GM19463 (cell line): ENCODE results near the gene FOS.
A peak's percentile ranks its signal among the peaks of the same experiment; 100 is the strongest.
"Not testable (repeated sequence)": the region's sequence is repeated elsewhere in the genome, so short reads cannot be mapped to it uniquely, and the experiment has no call there.

Experiments
- ATAC-seq: cut with Tn5 transposase; IDR thresholded peaks from one replicate; pipeline ENCODE4 v1.9.1; 2021; ENCODE audit warnings: mild to moderate bottlenecking, moderate library complexity; ENCODE audit not compliant: unreplicated experiment

FOS gene

DNA sequence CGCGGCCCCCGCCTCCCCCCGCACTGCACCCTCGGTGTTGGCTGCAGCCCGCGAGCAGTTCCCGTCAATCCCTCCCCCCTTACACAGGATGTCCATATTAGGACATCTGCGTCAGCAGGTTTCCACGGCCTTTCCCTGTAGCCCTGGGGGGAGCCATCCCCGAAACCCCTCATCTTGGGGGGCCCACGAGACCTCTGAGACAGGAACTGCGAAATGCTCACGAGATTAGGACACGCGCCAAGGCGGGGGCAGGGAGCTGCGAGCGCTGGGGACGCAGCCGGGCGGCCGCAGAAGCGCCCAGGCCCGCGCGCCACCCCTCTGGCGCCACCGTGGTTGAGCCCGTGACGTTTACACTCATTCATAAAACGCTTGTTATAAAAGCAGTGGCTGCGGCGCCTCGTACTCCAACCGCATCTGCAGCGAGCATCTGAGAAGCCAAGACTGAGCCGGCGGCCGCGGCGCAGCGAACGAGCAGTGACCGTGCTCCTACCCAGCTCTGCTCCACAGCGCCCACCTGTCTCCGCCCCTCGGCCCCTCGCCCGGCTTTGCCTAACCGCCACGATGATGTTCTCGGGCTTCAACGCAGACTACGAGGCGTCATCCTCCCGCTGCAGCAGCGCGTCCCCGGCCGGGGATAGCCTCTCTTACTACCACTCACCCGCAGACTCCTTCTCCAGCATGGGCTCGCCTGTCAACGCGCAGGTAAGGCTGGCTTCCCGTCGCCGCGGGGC, at the start of gene FOS:
Gene FOS (plus strand): TSS at position 407 of the 731 bp plus-strand sequence. CDS start 155 bp downstream, at position 562.
- ATAC-seq: peak; percentile 79

DNA sequence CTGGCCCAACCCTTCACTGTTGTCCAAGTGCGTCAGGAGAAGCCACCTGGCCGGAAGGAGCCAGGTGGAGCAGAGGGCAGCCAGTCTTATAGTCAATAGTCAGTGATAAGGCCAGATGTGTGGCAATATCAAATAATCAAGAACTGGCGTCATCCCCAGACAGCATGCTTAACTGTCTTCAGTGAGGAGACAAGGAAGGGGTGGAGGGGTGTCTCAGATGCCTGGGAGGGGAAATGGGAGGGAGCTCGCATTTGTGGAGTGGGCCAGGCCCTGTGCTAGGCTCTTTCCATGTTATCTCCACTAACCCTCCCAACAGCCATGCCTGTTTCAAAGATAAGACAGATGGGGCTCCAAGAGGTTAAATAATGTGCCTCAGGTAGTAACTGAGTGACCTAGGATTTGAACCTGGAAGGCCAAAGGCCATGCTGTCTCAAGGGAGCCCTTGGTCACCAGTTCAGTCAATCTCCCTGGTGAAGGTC, 48.9 kb upstream of the FOS start:
- no peak for ATAC-seq

DNA sequence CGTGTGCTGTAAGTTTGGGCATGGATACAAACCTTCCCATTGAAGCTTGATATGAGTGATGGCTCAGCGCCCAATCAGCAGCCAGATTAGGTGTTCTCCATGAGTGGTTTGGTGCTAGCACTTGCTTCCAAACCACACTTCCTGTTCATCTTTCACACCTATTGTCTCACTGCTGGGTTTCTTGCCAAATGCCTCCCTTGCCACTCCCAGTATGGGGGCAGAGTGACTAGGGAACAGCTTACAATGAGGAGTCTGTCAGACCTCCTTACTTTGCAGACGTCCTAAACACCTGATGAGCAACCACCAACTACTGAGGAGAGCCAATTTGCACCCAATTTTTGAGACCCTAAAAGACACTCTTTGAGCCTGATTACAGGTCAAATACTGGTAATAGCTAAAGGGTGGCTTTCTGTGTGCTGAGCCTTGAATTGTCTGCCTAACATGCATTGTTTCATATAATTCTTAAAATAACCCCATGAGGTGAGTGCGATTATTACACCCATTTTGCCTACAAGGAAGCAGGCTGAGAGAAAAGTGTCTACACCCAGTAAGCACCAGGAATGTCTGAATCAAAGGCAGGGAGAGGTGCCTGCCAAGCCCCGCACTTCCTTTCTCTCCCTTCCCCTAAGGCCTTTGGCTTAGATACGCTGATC, 48.4 kb upstream of the FOS start:
- ATAC-seq: peak; percentile 62

DNA sequence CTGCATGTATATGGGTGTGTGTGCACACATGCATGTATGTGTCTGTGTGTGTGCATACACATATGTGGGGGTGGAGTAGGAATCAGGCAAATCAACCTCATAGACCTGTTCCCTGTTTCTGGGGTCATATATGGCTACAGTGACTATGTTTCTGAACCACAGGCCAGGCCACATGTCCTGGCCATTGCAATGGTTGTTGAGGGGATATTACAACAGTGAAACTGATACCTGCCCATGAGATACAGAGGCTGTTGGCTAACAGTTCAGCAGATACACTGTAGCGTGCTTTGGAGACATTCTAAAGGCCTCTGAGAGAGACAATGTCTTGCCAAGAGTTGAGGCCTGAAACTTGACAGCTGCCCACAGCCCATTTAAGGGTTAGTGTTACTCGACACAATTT, 47.3 kb upstream of the FOS start:
- ATAC-seq: no peak

DNA sequence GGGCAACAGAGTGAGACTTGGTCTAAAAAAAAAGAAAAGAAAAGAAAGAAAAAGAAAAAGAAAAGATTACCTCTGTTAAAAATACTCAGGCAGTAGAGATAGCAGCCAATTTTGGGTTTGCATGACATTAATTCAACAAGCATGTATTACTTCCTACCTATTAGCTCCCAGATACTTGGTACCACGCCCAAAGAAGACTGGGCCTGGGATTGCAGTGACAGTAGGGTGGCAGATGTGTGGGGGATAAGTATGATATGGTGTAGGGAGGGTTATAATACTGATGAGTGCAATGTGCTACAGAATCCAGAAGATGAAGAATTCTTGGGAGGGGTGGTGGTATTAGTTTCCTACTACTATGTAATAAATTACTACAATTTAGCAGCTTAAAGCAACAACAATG, 46.4 kb upstream of the FOS start:
- ATAC-seq: no peak

DNA sequence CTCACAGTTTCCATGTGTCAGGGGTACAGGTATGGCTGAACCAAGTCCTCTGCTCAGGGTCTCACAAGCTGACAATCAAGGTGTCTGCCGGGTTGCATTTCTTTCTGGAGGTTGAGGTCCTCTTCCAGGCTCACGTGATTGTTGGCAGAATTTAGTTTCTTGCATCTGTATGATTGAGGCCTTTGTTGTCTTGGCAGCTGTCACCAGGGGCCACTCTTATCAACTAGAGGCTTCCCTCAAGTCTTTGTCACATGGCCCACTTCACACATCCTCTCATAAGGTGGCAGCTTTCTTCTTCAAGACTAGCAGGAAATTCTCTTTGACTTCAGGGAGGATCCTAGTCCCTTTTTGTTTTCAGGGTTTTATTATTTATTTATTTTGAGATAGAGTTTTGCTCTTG, 46.0 kb upstream of the FOS start:
- ATAC-seq: no peak

DNA sequence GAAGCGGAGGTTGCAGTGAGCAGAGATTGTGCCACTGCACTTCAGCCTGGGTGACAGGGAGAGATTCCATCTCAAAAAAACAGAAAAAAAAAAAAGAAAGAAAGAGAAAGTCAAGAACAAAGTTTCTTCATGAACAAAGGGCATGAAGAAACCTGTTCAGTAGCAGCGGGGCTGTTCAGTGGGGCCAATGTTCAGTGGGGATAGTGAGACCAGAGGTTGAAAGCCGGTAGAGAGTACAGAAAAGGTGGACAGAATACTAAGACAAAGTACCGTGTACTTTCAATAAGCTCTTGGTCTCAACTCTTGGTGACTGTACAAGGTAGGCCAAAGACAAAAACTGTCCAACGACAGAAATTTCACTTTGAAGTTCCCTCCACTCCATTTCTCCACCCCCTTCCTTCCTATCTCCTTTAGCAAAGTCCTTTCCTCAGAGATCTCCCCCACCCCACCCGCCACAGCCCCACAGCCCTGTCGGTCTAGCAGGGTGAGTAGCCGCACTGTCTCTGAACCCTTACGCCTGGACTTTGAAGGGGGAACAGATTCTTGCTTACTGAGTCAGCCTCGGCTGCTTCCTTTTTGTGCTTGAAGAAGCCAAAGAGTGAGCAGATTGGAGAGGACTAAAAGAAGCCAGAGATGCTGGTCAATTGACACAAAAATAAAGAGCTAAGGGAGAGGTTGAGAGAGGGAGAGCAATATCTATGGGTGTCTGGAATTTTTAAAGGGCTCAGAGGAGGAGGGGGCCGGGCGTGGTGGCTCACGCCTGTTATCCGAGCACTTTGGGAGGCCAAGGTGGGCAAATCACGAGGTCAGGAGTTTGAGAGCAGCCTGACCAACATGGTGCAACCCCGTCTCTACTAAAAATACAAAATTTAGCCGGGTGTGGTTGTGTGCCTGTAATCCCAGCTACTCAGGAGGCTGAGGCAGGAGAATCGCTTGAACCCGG, 44.2 kb upstream of the FOS start:
- ATAC-seq: no peak

DNA sequence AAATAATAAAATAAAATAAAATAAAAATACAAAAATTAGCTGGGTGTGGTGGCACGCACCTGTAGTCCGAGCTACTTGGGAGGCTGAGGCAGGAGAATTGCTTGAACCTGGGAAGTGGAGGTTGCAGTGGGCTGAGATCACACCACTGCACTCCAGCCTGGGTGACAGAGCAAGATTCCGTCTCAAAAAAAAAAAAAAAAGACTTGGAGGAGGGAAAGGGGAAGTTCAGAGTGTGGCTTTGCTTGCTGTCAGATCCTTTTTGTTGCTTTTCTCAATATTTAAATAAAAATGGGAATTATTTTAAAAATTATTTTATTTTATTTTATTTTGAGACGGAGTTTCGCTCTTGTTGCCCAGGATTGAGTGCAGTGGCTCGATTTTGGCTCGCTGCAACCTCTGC, 43.4 kb upstream of the FOS start:
- not testable (repeated sequence) for ATAC-seq

DNA sequence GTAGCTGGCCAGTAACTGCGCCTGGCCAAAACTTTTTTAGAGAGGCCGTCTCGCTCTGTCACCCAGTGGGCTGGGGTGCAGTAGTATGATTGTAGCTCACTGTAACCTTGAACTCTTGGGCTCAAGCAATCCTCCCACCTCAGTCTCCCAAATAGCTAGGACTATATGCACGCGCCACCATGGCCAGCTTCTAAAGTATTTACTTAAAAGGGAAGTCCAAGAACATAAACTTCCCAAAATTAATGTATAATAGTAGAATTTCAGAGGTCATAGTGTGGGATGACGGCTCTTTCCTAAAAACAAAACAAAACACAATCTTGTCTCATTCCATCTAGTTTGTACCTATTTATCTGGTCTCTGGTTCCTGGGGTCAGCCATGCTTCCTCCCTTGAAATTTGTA, 42.2 kb upstream of the FOS start:
- ATAC-seq: no peak

DNA sequence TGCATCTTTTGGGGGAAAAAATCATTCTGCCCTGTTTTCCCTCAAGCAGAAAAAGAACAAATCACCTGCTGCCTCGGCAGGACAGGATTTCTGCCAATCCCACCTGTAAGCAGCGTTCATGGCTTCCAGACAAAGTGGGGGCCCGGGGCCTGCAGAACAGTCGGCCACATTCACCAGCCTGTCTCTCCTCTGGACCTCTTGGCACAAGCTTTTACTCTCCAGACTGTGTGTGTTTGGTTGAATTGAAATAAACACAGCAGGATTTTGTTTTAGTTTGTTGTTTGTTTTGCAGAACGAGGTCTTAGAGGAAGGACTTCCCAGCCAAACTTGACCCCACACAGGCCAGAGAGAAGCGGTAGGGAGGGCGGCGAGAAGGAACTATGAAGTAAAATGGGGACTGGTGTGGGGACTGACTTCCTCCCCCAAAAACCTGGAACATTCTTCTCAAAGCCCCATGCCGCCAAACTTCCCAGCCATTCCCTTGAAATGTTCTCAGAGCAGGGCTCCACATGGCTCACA, 41.7 kb upstream of the FOS start:
- ATAC-seq: no peak

DNA sequence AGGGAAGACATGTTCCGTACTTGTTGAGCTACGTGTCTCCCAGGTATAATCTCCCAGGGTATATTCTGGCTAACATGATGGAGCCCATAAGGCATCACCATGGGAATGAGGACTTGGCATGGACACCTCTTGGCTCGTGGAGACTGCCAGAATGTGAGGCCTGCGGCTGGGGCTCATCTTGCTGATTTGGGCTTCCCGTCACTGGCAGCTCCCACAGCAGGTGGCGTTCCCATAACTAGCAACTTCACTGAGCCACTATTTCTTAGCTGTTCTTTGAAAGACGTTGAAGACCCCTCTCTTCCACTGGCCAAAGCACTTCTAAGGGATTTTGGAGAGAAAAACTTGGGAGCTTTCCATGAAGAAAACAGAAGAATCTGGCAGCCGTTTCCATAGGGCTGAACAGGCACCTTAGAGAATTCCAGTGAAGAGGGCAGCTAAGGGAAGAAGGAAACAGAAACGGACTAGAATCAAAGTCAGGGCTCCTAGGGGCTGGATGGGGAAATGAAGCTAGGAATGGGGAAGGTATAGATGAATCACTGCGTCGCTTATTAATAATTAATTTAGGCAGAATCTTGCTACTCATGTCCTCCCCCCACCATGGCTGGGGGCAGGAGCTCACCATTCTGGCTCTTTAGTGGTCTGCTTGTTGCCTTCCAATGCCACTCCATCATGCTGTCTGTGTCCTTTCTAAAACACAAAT, 39.7 kb upstream of the FOS start:
- ATAC-seq: no peak

DNA sequence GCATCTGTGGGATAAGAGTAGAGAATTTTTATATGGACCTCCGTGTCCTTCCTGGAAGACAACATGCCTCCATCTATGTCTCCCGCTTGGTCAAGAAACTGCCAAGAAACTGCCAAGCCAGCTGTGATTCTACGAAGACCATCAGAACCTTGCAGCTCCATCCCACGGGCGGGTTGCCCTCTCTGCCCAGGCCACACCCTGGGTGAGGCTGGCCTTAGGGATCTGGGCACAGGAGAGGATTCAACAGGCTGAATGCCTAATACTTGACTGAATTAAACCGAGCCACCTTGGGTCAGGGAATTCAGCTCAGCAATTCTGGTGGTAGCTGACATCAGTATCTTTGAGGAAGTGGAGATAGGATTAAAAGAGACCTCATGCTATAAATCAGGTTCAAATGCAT, 37.8 kb upstream of the FOS start:
- no peak for ATAC-seq

DNA sequence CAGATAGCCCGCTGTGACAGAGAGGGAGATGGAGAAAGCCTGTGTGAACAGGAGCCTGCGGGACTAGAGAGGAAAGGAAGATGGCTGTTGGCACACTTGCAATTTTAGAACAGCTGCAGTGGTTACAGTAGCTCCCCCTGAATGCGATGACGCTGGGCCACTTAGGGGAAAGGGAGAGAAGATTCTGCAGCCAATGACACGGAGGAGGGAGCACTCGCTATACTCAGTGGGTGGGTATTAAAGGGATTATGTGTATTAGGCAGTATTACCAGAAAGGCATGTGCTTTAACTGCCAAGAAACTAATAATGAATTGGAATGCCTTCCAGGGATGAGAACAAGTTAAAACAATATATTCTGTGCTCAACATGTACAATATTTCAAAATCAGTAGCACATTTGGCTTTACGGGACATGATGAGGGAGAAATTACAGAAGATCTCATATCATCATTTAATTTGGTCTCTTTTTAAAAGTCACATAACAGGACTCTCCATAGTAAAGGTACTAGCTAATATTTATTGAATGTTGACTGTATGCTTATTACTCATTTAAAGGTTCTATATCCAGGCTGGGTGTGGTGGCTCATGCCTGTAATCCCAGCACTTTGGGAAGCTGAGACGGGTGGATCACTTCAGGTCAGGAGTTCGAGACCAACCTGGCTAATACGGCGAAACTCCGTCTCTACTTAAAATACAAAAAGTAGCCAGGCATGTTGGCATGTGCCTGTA, 35.9 kb upstream of the FOS start:
- no peak for ATAC-seq

DNA sequence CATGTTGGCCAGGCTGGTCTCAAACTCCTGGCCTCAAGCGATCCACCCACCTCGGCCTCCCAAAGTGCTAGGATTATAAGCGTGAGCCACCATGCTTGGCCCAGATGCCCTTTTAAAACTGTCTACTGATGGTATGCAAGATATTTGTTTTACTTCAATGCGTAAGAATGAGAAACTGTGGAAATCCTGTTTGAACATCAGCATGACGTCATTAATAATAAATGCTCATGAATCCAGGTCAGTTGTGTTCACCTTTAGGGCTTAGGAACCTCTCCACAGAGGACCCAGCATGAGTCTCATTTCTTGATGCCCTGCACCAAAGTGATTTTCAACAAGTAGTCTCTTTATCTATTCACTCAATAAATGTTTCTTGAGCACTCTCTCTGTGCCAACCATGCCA, 34.5 kb upstream of the FOS start:
- ATAC-seq: no peak

DNA sequence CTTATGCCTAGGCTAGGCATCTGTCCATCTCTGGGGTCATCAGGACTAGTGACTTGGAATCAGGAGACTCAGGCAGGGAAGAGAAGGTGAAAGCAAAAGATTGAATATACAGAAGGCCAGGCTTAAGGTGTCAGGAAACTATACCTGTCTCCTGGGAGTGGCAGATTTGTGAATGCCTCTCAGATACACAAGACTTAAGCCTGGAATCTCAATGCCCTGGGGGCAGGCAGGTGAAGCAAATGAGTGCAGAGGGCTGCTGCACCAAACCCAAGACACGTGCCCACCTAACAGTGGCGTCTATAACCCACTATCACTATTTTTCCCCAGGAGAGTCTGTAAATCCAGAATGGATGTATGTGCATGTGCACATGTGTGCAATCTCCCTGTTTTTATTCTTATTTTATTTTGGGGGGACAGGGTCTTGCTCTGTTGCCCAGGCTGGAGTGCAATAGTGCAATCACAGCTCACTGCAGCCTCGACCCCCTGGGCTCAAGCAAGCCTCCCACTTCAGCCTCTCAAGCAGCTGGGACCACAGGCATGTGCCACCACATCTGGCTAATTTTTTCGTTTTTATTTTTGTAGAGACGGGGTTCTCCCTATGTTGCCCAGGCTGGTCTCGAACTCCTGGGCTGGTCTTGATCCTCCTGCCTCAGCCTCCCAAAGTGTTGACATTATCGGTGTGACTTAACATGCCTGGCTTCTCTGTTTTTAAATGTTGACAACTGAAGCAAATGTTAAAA, 31.9 kb upstream of the FOS start:
- ATAC-seq: no peak

DNA sequence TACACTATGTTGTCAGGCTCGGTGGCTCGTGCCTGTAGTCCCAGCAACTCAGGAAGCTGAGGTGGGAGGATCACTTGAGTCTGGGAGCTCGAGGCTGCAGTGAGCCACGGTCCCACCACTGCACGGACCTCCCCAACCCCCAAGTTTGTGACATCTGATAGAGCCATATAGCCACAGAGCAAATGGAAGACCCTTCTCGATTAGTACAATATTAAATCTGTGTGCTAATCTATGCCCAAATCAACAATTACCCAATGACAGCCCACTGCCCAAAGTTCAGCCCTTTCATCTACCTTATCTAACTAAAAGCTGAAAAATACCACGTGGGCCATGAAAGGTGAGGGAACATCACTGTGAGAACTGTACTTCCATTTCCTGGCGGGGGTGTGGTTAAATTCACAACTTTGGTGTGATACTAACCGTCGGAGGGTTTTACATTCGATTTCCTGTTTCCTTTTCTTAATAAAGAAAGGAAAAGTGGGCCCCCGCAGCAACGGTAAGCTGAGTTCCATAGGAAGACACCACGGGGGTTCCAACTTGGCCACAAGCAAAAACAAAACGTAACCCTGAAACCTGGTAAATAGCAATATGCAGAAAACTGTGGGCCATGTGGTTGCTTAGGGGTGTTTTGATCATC, 31.2 kb upstream of the FOS start:
- ATAC-seq: no peak

DNA sequence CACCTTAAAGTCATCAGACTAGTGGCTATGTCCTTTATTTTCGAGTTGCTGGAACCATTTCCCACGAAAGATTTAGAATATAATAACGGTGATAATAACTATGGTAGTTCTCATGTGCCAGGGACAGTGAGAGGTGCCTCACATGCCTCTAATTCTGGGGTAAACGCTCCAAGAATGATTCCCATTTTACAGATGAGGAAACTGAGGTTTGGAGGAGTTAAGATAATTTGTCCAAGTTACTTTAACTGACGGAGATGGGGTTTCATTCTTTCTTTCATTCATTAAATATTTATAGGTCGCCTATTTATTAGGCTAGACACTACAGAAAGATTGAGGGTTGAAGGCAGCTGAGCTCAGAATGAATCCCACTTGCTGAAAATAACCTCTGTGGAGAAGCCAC, 30.7 kb upstream of the FOS start:
- no peak for ATAC-seq

DNA sequence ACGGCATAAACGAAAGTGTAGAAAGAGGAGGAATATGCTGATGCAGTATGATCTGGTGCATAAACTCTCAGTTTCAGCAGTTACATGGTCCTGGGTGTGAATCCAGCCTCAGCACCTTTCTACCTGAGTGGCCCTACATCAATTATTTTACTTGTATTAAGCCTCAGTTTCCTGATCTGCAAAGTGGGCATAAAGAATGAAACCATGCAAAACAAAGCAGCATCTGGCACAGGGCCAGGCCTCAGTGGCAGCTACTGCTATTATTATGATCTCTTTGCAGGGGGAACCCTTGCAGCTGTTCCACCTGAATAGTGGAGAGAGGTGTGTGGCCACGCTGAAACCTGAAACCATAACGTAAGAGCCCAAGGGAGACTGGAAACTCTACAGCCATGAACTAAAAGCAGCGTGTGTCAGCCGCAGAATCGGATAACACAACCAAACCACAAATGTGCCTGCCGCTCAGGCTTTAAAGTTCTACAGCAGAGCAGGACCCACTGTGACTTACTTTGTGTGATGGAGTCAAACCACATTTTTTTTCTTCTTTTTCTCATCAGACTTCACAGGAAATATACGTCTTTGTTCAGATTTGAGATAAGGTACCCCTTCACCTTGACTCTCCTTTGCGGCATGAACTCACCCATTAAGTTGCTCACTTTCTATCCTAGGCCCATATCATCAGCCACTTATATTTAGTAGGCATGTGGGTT, 29.2 kb upstream of the FOS start:
- peak; percentile 90 for ATAC-seq
